A549 (cell line): ENCODE data around the gene NPAS2. TPM values are rescaled to one million over a fixed set of nuclear protein-coding genes. Genes with fewer than 3 reads are reported as not detected.

Experiments used
- ATAC-seq, 2 experiments: fragments of 200-7000 bp in 1 of 2; fragments of >200 bp in 1 of 2; cut with Nextera tagmentation in 1 of 2; cut with Tn5 transposase in 1 of 2; 3 replicates each; pipeline versions ENCODE4 v1.8.0 to v1.9.1; 2018 to 2020; ENCODE audit warnings: mild to moderate bottlenecking in 1 of 2, moderate library complexity in 1 of 2
- CTCF ChIA-PET: fragments of 300-600 bp; sonication (Branson Sonifier 250); formaldehyde crosslinking; extraction: SDS; loops from one replicate; lab custom pipeline; 2021; ENCODE audit warnings: antibody characterized with exemption, inconsistent platforms; lab: Yijun Ruan, JAX
- POLR2A ChIA-PET: fragments of 350-600 bp; formaldehyde crosslinking; extraction: SDS; loops from one replicate; lab custom pipeline; 2021; ENCODE audit warnings: antibody characterized with exemption, inconsistent platforms; lab: Yijun Ruan, JAX
- DNase-seq, 2 experiments: peaks; one replicate each; pipeline versions ENCODE4 v3.0.0 to v3.0.0-alpha.2; 2011 to 2016; ENCODE audit warnings: low read depth in 1 of 2, low spot score in 1 of 2
- FAIRE-seq: peaks from 2 replicates; lab custom pipeline; 2011; peaks lifted over from hg19 to GRCh38; lab: Jason Lieb, UNC
- H3K27ac ChIP-seq, 2 experiments: fragments of >200 bp; sonication (Bioruptor Twin); formaldehyde crosslinking; 3 replicates each; pipeline ENCODE4 v1.5.1; 2016 to 2017
- H3K4me1 ChIP-seq: fragments of >200 bp; sonication (Bioruptor Twin); formaldehyde crosslinking; 3 replicates; pipeline ENCODE4 v1.6.1; 2016
- H3K4me2 ChIP-seq: fragments of >200 bp; sonication (Bioruptor Twin); formaldehyde crosslinking; 3 replicates; pipeline ENCODE4 v1.6.1; 2016
- H3K4me3 ChIP-seq: fragments of >200 bp; sonication (Bioruptor Twin); formaldehyde crosslinking; 3 replicates; pipeline ENCODE4 v1.5.1; 2016
- H3K9me3 ChIP-seq: fragments of >200 bp; sonication (Bioruptor Twin); formaldehyde crosslinking; 3 replicates; pipeline ENCODE4 v1.6.1; 2016
- ATOH8 ChIP-seq: fragments of 250-450 bp; sonication (Bioruptor Pico); IDR thresholded peaks from 2 replicates; pipeline ENCODE4 v1.5.0; 2020; ENCODE audit warnings: low read depth, mild to moderate bottlenecking, moderate library complexity
- BHLHE40 ChIP-seq: IDR thresholded peaks from 2 replicates; pipeline ENCODE4 v1.6.1; 2012; ENCODE audit warnings: low read depth, low read length, inconsistent platforms
- CBX8 ChIP-seq: fragments of 200-600 bp; sonication (generic); IDR thresholded peaks from 2 replicates; pipeline ENCODE4 v1.6.1; 2016
- CEBPB ChIP-seq, 2 experiments: fragments of >200 bp in 1 of 2; sonication (Bioruptor Twin) in 1 of 2; formaldehyde crosslinking in 1 of 2; IDR thresholded peaks; 2 replicates each; pipeline ENCODE4 v1.6.1; 2012 to 2016
- EHF ChIP-seq: fragments of 250-450 bp; sonication (Bioruptor Pico); IDR thresholded peaks from 2 replicates; pipeline ENCODE4 v1.5.0; 2020; ENCODE audit warnings: mild to moderate bottlenecking
- FOSL2 ChIP-seq, 2 experiments: fragments of 450-650 bp in 1 of 2; fragments of >200 bp in 1 of 2; sonication (Bioruptor Twin) in 1 of 2; formaldehyde crosslinking; IDR thresholded peaks; 2 replicates each; pipeline versions ENCODE4 v1.5.0 to v1.6.1; 2016 to 2020; ENCODE audit warnings: mild to moderate bottlenecking in 1 of 2, moderate library complexity in 1 of 2
- HEYL ChIP-seq: fragments of 250-450 bp; sonication (Bioruptor Pico); IDR thresholded peaks from 2 replicates; pipeline ENCODE4 v1.8.0; 2021; ENCODE audit warnings: mild to moderate bottlenecking, moderate library complexity
- JUN ChIP-seq, 2 experiments: fragments of >200 bp; sonication (Bioruptor Twin); formaldehyde crosslinking; IDR thresholded peaks; 2 replicates in 1 of 2; 3 replicates in 1 of 2; pipeline ENCODE4 v1.6.1; 2016 to 2017
- MAFK ChIP-seq: fragments of 450-650 bp; IDR thresholded peaks from 2 replicates; pipeline ENCODE4 v1.6.1; 2014; ENCODE audit not compliant: partially characterized antibody
- MYC ChIP-seq: IDR thresholded peaks from 2 replicates; pipeline ENCODE4 v1.6.1; 2012; ENCODE audit warnings: mild to moderate bottlenecking, inconsistent platforms, low read length, improper control_type of control experiment, borderline replicate concordance
- NFE2L2 ChIP-seq: fragments of 150-350 bp; conservative IDR thresholded peaks from 2 replicates; pipeline ENCODE4 v1.6.1; 2014; ENCODE audit warnings: low read length
- NR3C1 ChIP-seq: fragments of >200 bp; sonication (Bioruptor Twin); formaldehyde crosslinking; IDR thresholded peaks from 3 replicates; pipeline ENCODE4 v1.6.1; 2017
- PBX3 ChIP-seq: IDR thresholded peaks from 2 replicates; pipeline ENCODE4 v1.6.1; 2012
- ZNF302 ChIP-seq: fragments of 250-450 bp; sonication (Bioruptor Pico); IDR thresholded peaks from 2 replicates; pipeline ENCODE4 v1.9.0; 2021; ENCODE audit warnings: inconsistent platforms, mild to moderate bottlenecking, moderate library complexity
- WGBS: methylation state at CpG from one replicate; pipeline ENCODE4 v1.1.6; 2017; ENCODE audit errors: missing lambda C conversion rate; 5-methylcytosine and 5-hydroxymethylcytosine counted together
- polyA plus RNA-seq, 4 experiments: library from polyadenylated mRNA; depleted of rRNA in 3 of 4; stranded (reverse); fragments of >200 nt; fragmentation: RNase III in 1 of 4; extraction: RNeasy Plus Mini Kit Qiagen cat#74134 plus additional on column Dnase treatment in 1 of 4; gene quantifications; 2 replicates in 3 of 4; 3 replicates in 1 of 4; pipeline ENCODE4 v1.2.3, GENCODE V29; 2011 to 2017
- TF ChIP-seq, protein P1 (sequence below): fragments of 250-450 bp; sonication (Bioruptor Pico); IDR thresholded peaks from 2 replicates; pipeline ENCODE4 v1.5.0; 2021; ENCODE audit warnings: mild to moderate bottlenecking, moderate library complexity, borderline replicate concordance
- TF ChIP-seq, protein P2 (sequence below): IDR thresholded peaks from 2 replicates; pipeline ENCODE4 v1.6.1; 2012

Gene NPAS2
- polyA plus RNA-seq, 2 of the 4 experiments (the other 2 are of a cell fraction), result 31.4 to 56.1 TPM

- TF ChIP-seq ATOH8 (CRISPR knock-in tag), result no peak
- TF ChIP-seq, protein P1, sequence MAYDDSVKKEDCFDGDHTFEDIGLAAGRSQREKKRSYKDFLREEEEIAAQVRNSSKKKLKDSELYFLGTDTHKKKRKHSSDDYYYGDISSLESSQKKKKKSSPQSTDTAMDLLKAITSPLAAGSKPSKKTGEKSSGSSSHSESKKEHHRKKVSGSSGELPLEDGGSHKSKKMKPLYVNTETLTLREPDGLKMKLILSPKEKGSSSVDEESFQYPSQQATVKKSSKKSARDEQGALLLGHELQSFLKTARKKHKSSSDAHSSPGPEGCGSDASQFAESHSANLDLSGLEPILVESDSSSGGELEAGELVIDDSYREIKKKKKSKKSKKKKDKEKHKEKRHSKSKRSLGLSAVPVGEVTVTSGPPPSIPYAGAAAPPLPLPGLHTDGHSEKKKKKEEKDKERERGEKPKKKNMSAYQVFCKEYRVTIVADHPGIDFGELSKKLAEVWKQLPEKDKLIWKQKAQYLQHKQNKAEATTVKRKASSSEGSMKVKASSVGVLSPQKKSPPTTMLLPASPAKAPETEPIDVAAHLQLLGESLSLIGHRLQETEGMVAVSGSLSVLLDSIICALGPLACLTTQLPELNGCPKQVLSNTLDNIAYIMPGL, result no peak
- TF ChIP-seq MAFK, result no peak
Measured at GRCh38 chr2:101023327-101024107, 203.6 kb downstream of the NPAS2 start (continued).

- Histone ChIP-seq H3K4me2 (no peak overlapping the region), H3K9me3 (no peaks in the 10 kb centered on the region), H3K4me1 (peaks cover 2% of the 10 kb centered on the region; the same call in 1 of the 3 replicates), H3K4me3 (no peak overlapping the region), H3K27ac (no peak overlapping the region)
- DNase-seq, result no peak
- no peak for TF ChIP-seq CBX8
- TF ChIP-seq, protein P2, sequence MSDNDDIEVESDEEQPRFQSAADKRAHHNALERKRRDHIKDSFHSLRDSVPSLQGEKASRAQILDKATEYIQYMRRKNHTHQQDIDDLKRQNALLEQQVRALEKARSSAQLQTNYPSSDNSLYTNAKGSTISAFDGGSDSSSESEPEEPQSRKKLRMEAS, result no peak
- no peak for FAIRE-seq
- POLR2A ChIA-PET, result interaction anchor here (0.7 kb wide), 1 partner anchor 70 kb away, joined by 3 read pairs; no protein-coding TSS in a partner anchor
- CTCF ChIA-PET, result interaction anchor here (0.6 to 3.9 kb wide), 5 partner anchors 13 to 797 kb away, joined by 3 to 21 read pairs (median 3); no protein-coding TSS in a partner anchor
- 93% methylated on average over 6 of the region's 6 CpGs for WGBS
- ATAC-seq, result no peak
Measured at GRCh38 chr2:101025561-101025960, 205.6 kb downstream of the NPAS2 start.

DNA sequence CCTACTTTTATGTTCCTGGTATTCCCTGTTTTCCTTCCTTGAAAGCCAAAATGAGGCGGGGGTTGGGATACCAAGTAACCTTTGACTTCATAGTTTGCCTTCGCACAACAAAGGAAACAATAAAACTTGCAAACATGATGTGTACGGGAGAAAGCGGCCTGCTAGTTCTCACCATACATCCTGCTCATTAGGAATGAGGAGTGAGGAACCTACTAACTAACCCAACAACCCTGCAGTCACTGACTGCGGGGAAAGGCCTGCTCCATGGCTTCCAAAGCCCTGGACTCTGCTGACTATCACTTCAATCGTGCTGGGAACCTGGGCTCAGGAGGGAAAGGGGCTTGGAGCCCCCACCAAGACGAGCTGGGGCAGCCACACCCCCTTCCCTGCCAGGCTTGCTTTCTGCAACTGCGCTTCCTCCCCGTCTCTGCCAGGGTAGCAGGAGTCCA lies 206.3 kb downstream of the NPAS2 start:
- ATAC-seq (no peak), FAIRE-seq (no peak), DNase-seq (no peak)
- TF ChIP-seq EHF (no peak), PBX3 (no peak), JUN (IDR thresholded peaks at IDR 0.05) (no peak), ATOH8 (CRISPR knock-in tag) (no peak), MYC (no peak), NFE2L2 (no peak), MAFK (no peak), ZNF302 (CRISPR knock-in tag) (no peak), BHLHE40 (no peak), NR3C1 (no peak), CEBPB (IDR thresholded peaks at IDR 0.05) (no peak), HEYL (CRISPR knock-in tag) (no peak), FOSL2 (IDR thresholded peaks at IDR 0.05) (no peak), FOSL2 (CRISPR knock-in tag; IDR thresholded peaks at IDR 0.05) (no peak)
- 78% methylated on average over 9 of the region's 9 CpGs for WGBS
- Histone ChIP-seq H3K4me2 (no peak overlapping the region), H3K4me1 (peaks cover 3% of the 10 kb centered on the region; the same call in 1 of the 3 replicates), H3K4me3 (no peak overlapping the region), H3K9me3 (no peaks in the 10 kb centered on the region), H3K27ac (no peak overlapping the region)
- ChIA-PET POLR2A (no interaction called here), CTCF (interaction anchor here (0.9 to 3.9 kb wide), 5 partner anchors 11 to 179 kb away, joined by 3 to 21 read pairs (median 12); no protein-coding TSS in a partner anchor)
